ENCODE measurements around the gene RAD51B.

RAD51B gene

DNA sequence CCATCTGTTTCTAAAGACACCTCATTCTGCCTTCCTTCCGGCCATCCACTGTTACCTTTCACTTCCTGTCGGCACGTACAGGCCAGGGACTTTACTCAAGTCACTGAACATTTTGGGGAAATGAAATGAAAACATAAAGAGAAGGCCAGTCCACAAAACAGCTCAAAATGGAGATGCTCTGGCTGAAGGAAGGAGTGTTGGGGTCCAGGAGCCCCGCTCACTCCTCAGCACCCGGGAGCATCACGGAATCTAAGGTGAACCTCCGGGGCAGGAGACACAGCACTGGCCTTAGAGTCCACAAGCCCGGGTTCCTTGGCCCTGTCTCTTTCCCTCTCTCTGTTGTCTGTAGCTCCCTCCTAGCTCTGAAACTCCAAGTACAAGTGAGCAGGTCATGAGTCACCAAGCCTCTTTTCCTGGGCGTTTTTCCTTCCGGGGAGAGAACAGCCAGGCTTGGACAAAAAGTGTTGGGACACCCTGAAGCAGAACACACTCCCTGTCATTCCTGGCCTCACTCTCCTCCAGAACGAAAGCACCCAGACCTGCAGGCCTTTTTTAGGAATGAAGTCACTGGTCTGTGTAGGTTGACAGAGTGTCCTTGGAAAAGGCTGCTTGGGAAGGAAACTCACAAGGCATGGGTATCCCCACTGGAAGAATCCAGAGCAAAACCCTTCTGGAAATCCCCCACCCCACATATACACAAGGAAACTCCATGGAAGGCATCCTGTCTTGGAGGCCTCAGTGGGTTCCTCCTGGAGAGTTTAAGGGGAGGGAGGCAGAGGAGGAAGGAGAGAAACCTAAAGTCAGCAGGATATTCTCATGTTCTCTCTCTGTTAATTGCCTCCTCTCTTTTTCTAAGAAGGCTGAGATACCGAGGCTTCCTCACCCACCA lies 728.0 kb downstream of the RAD51B start:
- no peak for DNase-seq

DNA sequence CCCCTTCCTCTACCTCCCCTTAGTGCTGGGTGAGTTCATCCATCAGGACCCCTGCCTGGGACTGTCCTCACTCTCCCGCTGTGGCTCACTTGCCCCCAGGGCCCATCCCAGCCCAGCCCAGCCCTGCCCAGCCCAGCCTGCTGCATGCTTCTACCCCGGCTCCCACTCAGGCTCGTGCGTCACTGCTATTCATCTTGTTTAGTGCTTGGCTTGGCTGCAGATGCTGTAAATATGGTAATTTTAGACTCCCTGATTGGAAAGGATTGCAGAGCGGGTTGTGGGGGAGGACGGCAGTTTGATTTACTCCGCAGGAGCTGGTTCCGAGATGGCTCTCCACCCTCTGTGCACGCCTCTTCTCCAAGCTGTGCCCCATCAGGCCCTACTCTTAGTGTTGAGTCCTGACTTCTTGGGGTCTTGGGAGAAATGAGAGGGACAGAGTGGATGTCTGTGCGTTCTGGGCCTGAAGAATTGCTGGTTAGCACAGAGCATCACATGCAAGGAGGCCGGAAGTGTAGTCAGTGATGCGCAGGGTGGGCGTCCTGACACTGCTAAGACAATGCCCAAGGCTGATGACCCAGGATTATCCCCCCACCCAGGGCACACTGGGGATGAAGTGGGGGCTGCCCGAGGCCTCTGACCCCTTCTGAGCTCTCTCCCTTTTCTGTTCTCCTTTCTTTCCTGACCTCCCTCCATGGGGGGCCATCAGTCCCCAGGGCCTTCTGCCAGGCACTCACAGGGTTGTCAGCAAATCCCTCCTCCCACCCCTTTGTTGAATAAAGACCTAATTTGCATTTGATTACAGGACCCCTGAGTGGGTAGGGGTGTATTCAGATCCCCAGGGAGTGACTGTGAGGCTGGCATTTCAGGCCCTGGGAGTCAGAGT lies 728.9 kb downstream of the RAD51B start:
- no peak for DNase-seq

DNA sequence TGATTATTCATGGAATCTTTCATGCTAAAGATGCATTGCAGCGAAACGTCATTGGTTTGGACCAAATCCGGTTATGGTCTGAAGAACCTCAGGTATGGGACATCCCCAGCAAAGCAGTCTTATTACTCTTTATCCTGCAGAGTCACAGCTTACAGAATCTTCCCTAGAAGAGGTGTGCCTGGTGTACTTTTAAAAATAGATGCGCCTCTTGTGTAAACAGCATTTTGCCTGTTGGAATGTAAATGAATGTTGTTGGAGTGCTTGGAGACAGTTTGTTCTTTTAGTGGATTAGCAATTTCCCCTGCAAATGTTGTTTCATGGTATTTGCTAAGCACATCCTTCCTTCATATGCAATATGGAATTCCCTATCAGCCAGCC lies 730.7 kb downstream of the RAD51B start:
- no peak for DNase-seq

DNA sequence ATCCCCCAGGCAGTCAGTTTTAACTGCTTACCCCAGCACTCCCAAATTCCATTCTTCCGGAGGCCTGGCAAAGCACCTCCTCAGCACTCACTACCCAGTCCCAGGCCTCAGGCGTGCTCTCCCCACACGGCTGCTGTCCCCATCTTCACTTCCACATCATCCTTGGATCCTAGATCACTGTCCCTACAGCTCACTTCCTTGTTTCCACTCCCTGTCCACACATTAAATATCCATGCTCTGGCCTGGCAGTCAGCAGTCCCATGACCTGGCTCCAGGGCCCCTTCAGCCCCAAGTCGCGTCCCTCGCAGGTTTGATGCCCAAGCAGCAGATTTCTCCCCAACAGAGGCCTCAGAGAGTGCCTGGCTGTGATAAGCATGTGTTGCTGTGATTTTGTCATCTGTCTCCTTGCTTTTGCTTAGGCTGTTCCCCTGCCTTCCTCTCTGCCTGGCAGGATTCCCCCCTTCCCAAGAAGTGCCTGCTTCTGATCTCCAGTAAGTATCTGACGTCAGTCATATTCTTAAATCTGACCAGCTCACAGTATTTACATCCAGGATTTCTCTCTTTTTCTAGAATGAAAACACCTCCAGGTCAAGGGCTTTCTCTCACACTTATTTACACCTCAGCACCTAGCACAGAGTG lies 731.6 kb downstream of the RAD51B start:
- DNase-seq = no peak

DNA sequence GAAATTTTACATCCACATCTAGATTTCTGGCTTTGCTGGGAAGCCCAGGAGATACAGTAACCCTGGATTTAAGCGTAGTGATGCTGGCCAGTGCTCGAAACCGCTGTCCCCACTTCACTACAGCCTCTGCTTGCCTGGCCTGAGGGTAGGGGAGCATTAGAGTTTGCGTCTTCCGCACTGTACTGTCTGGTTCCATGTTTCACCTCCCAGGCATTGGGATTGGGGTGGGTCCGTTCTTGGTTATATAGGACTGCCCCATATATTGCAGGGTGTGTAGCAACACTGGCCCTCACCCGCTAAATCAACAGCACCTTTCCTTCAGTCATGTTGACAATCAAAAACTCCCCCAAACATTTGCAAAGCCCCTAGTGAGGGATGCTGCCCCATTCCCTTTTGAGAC lies 732.5 kb downstream of the RAD51B start:
- DNase-seq = no peak

DNA sequence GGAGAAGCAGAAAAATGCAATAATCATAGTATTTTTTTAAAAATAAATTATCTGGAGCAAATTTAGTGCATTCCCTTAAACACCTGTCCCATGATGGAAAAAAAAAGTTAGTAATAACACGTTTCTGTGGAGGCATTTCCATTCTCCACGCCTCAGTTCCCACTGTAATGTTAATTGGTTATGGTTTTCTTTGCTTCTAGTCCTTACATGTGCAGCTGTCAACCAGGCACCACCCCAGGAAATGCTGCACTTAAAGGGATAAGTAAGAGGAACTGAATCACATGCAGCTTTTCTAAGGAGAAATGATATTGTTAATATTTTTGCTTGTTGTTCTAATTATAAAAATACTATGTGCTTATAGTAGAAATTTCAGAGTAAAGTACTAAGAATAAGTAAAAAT lies 733.0 kb downstream of the RAD51B start:
- no peak for DNase-seq

DNA sequence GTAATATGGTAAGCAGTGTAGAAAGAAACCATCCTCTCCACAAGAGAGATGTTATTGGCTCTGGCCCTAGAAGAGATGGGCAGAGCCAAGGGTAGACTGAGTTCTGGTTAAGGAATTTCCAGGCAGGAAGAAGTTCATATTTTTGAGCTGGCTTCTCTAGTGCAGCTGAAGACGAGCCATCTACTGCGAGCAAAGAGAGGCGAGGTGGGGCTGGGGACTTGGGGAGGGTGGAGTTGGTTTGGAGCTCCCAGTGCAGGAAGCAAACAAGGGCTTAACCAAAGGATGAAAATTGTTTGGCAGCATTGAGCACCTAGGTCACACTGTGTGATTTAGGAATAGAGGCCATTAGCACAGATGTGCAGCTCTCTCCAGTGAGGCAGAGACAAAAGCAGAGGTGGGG lies 733.7 kb downstream of the RAD51B start:
- no peak for DNase-seq

DNA sequence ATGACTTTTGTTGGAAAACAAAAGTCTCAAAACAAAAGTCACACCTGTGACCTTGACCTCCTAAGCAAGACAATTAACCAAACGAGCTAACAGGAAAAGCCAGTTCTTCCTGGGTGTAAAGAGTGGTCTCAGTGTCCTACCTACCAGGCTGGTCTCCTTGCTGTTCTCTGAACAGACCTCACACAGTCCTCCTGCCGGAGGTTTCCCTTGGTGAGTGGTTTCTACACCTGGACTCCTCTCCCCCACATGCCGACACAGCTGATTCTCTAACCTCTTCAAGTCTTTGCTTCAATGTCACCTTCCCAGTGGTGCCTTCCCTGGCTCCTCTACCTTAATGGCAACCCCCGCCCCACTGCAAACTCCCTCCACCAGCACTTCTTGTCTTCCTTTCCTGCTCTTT lies 734.7 kb downstream of the RAD51B start:
- DNase-seq = no peak

DNA sequence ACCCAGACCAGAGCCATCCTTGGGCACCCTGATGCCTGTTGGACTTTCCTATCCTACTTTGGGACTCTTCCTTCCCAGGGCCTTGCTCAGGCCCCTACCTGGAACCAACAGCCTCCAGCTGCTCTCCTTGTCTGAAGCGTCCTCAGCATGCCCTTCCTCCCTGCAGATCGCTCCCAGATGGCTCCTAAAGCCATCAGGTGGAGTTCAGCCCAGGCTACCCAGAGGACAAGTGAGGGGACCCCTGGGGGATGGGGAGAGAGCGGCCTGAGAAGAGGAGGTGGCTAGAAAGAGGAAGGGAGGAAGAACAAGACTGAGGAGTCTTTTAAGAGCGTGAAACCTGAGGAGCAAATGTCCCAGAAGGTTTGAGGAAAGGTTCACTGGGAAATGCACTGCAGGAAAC lies 736.7 kb downstream of the RAD51B start:
- no peak for DNase-seq

DNA sequence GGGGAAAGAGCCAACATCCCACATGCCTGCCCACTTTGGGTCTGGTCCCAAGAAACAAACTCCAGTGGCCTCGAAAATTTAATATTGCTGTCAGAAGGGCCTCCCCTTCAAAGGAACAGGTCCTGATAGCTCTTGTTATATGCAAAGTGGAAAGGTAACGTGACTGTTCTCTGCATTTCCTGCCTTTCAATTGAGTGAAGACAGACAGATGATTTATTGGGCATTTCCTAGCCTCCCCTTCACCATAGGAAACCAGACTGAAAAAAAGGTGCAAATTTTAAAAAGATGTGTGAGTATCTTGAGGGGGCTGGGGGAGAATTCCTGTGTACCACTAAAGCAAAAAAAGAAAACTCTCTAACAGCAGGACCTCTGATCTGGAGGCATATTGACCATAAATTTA lies 738.1 kb downstream of the RAD51B start:
- DNase-seq = no peak

DNA sequence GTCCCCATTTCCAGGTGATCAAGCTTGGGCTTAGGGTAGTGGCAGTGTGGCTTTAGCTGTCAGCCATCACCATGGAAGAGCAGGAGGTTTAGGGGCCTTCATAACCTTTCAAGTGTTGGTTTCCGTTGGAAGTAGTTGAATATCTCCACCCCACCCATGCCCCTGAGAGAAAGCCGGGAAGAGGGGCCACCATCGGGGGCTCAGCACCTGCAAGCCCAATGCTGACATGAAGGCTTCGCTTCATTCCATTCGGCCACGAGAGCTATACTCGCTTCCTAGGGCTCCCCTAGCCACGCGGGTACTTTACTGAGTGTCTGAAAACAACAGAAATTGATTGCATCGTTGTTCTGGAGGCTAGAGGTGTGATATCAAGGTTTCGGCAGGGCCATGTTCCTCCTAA lies 738.5 kb downstream of the RAD51B start:
- DNase-seq = no peak

DNA sequence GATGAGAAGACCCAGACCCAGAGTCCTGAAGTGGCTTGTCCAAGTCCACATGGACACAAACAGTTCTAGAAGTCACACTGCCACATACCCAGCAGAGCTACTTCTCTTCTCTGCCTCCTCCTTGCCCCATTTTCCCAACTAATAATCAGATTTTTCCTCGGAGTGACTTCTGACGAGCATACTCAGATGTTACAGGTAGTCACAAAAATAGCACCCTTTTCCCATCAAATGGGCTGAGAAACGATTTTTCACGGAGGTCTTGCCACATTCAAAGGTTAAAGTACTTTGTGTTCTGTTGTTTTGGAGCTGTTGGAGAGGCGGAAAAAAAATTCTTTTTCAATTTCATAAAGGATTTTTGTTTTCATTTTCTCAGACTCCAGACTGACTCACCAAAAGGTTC lies 740.4 kb downstream of the RAD51B start:
- no peak for DNase-seq

DNA sequence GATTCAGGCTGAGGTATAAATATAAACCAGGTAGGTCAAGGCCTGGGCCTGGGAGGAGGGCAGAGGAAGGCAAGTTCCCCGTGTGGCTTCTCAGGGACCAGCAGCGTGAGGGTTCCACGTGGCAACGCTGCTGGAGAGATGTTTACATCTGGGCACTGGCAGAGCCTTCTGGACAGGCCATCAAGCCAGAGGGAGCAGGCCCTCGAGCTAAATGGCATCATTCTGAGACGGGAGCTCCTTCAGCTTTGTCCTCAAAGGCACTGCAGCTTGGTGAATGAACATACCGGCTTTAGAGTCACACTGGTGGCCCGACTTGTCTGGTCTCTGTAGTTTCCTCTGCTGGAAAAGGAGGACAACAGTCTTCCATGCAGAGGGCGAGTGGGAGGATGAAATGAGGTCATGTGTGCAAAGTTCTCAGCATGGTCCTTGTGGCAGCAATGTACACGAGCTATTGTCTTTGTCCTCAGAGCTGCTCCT lies 742.0 kb downstream of the RAD51B start:
- no peak for DNase-seq

DNA sequence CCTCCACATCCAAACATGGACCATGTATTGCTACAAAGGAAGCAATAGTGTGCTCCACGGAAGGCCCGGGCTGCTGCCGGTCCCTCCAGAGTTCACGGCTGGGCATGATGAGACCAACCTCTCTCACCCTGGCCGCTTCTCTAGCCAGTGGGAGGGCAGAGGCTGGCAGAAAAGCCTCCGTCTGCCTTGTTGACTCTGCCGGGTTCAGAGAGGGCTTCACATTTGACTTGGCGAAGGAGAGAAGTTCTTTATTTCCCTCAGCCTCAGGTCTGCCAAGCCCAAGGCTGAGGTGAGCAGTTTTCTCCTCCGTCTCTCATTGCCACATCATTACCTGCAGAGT lies 743.3 kb downstream of the RAD51B start:
- no peak for DNase-seq

DNA sequence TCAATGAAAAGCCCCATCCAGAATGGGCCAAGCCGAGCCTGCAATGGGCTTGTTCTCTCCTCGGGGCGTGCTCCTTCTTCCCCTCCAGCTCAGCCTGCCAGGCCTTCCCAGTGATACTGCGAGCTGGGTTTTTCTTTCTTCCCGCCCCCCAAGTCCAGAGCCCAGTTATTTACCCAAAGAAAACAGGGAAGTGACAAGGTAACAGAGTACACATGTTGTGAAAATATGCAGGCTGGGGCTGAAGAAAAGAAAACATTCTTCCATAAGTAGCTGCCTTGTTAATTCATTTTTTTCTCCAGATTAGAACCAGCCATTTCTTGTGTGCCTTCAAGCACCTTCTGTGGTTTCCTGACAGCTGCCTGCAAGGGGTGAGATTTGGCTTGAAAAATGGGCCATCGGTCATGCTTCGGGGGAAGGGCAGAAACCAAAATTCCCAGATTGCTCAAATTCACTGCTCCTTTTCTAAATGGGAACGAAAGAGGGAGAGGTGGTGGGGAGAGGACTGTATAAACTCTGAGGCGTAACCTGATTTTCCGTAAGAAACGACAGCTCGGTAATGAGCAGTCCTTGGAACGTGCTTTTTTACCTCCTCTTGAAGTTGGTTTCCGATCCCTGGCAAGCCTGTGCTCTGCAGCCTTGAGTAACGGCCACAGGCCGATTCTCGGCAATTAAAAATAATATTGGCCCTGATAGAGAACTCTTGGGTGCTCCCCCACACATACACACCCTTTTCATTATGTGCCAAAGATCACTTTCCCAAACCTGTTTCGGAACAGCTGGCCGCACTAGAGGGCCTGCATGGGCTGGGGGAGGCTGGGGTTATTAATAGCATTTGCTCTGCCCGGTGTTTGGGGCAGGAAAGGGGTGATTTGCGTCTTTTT lies 743.9 kb downstream of the RAD51B start:
- DNase-seq = no peak

DNA sequence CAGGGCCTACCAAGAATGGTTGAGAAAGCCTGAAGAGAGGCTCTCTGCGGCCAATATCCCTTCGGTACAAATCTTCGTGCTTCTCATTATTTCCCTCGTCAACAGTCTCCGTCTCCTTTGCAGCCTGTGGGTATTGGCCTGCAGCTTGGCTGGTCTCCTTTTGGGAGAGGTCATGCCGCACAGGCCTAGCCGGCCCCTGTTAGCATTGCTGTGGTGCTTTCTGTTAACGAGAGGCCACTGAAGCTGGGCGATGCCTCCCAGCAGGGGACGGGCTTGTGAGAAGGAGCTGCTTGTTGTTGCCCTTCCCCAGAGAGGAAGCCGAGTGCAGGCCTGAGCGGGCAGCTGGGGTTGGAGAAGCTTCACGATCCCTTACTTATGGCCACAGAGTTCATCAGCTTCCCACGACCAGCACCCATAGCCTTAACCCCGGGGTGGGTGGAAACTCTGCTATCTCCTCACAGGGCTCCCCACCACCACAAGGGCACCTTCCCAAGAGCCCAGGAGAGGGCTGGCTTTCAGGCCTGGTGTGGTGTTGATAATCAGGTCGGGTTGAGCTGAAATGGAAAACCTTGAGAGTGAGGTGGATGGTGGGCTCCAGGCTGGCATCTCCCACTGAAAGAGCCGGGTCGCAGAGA lies 744.7 kb downstream of the RAD51B start:
- no peak for DNase-seq

DNA sequence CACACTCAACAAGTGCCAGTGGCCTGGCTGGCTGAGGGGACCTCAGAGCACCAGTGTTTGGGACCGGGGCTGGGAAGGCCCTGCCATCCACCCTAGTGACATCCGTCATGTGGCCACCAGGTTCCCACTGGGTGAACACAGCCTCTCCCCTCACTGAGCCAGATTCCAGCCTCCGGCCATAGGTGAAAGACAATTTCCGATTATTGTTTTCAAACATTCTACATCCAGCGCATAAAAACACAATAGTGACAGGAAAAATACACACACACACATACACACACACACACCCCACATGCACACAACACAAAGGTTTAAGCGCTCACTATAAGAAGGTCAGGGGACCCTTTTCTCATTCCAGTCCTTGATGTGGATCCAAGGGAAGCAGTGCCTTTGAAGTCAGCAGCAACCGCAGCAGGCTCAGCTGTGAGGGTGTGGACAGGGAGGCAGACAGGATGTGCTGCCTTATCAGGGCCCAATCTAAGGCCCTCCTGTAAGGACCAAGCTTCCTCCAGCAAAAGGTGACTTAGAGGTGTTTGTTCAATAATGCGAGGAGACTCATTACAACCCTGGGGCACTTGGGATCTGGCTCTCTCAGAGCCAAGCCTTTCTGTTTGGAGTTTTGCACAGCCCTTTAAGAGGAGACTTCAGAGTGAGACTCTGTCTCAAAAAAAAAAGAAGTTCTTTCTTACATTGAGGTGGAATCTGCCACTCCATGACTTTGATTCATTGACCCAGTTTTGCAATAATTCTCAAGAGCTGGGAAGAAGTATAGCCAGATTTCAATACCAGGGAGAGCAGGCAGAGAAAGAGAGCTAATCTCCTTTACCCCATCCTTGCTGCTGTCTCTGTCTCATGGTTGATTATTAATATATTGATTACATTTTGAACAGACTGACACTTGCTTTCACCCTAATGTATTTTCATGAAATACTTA lies 745.5 kb downstream of the RAD51B start:
- no peak for DNase-seq

DNA sequence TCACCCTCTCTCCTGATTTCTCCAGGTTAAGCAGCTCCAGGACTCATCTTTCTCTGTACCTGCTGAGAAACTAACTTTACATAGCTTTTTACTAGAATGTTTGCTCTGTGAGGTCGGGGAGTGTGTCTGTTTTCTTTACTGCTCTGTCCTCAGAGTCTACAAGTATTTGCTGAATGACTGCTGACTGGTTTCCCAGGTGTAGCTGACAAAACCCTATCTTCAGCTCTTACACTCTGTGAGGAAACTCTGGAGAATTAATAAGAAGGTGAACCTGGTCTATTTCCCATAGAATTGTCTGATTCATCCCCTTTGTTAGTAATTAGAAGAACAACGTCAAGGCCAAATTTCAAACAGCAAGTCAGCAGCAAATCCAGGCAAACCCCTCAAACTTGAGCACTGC lies 746.5 kb downstream of the RAD51B start:
- DNase-seq = no peak

DNA sequence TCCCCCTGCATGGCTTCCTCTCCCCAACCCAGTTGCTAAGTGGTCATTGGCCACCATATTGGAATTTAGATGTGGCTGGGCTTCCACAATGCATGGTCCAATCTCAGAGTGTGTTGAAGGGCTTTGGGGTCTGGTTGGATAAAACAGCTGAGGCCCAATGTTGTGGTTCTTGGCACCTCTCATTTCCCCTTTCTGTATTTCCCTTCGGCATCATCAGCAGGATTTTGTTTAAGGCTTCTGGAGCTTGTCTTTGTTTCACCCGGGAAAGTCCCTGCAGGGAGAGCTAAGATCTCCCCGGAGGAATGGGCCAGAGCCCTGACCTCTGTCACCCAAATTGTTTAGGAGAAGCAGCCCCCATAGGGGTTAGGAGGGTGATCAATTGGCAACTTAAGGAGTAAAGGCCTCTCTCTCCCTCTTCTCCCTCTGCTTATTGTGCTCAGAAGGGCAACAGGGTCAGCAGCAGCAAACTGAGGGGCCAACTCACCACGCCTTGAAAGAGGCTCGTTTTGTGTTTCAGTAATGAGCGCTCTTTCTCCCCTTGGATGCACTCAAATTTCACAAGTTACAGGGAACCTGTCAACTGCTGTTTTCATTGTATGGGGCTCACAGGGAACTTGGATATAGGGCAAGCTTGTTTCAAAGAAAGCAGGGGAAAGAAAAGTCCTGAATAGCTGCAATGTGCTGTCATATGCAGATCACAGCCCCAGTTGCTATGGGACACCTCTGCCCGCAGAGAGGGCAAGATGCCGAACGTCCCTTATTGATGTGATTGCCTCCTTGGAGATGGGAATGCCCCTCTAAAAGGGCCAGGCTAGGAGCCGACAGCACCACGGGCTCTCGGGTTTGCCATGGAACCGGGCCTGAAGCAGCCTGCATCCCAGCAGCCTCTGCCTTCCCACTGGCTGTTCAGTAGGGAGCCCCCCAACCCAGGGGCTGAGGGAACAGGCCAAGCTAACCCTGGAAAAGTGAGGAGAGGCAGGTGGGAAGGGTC lies 749.6 kb downstream of the RAD51B start:
- DNase-seq = no peak

DNA sequence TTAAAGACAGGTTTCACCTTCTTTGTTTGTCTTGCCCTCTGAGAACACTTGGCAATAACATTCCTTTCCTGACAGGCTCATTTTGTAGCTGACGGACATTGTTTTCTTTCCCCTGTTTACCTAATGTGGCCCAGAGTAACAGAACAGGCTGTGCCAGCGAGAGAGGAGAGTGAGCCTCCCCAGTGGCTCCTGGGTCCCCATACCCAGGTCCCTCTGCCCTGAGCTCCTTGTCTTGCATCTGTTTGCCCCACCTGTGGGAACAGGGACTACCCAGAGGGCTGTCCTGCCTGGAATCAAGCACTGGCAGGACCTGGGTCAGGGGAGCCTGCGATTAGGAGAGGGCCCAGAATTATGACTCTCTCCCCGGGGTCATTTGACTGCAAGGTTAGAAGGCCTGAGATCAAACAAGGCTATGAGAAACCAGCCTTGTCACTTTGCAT lies 750.4 kb downstream of the RAD51B start:
- DNase-seq = no peak

Measured in OCI-M1 (cell line).